ENCODE results near the gene TCF3.

The TCF3 gene

DNA sequence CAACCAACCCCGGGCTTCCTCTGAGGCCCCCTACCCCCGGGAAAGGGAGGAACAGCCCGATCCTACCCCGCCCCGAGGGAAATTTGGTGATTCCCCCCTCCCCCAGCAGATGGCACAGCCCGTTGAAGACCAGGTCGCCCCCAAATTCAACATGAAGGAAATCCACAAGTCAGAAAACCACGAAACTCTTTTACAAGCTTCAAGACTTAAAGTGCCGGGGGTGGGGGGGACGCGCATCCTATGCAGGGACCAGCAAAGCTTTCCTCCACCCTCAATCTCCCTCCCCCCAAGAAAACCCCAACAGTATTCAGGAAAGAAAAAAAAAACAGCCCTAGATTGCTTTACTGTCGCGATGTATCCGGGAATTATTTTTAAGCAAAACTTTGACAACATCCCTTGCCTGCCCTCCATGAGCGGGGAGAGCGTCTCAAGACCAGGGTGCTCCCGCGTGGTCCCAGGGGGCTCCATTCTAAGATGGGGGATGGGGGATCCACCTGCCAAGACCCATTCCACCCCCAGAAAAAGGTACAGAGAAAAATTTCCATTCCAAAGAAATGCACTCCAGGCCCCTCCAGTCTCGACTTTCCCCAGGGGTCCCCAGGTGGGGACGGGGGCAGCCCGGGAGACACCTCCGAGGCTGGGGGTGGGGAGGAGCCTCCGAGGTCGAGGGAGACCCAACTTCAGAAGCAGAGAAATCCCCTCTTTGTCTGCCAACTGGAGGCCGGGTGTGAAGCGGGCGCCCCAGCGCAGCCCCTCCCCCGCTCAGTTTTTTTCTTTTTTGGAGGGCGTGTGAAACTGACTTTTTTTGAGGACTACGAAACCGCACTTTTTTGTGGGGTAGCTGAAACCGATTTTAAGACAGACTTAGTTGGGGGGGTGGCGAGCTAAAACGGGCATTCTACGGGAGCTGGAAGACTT, 1.5 kb downstream of the TCF3 start:
- no peak overlapping the region for H3K23ac ChIP-seq (ENCODE audit: low read depth, low read length, poor library complexity)
- peak overlapping the region; percentile 78 for H2AK5ac ChIP-seq (ENCODE audit: low read depth, low read length)
- H3K4me1 ChIP-seq (ENCODE audit: control insufficient read depth in 2 of 2, insufficient read depth in 1 of 2, low read depth in 1 of 2, low read length in 2 of 2): peaks cover 4 to 9% of the 10 kb centered on the region in 2 donors
- peak overlapping the region; percentile 94 for H2BK5ac ChIP-seq (ENCODE audit: low read length)
- H2BK120ac ChIP-seq (ENCODE audit: low read depth, low read length): peak overlapping the region; percentile 97
- H3K4me2 ChIP-seq (ENCODE audit: insufficient read depth, low read length, poor library complexity, severe bottlenecking): peak overlapping the region; percentile 68
- WGBS, 2 donors (ENCODE audit: extremely low coverage in 2 of 2, insufficient read length in 2 of 2, insufficient replicate concordance in 1 of 2): no CpG with 5 or more reads among the region's 36 CpGs
- H3K27ac ChIP-seq (replicated peaks; ENCODE audit: low read length): peak overlapping the region; percentile 92
- no peak overlapping the region for H4K8ac ChIP-seq (ENCODE audit: low read depth, low read length)
- DNase-seq (ENCODE audit: low spot score): peak; percentile 49
- peak overlapping the region; percentile 84 for H3K9ac ChIP-seq (ENCODE audit: low read depth, low read length, poor library complexity)
- H4K91ac ChIP-seq (ENCODE audit: low read depth, low read length, poor library complexity): no peak overlapping the region
- no peak overlapping the region for H2BK15ac ChIP-seq (ENCODE audit: low read length)
- peak overlapping the region; percentile 23 for H2AFZ ChIP-seq (ENCODE audit: low read length)
- H3K4me3 ChIP-seq (ENCODE audit: low read length in 2 of 2): peak overlapping the region; percentile 92 to 95
- H2BK12ac ChIP-seq (ENCODE audit: low read length): no peak overlapping the region
- peak overlapping the region; percentile 56 for H3K14ac ChIP-seq (ENCODE audit: low read length)
- no peak overlapping the region for H3K4ac ChIP-seq (ENCODE audit: low read length)
- peaks cover 36 to 44% of the 10 kb centered on the region in 2 donors for H3K36me3 ChIP-seq (replicated peaks in 1 of 2; ENCODE audit: control insufficient read depth in 2 of 2, insufficient read depth in 2 of 2, low read length in 2 of 2)
- H3K18ac ChIP-seq (ENCODE audit: low read length): peak overlapping the region; percentile 97
- H3K27me3 ChIP-seq (ENCODE audit: control insufficient read depth in 3 of 3, insufficient read depth in 3 of 3, low read depth in 1 of 3, low read length in 3 of 3): peaks cover 0 to 3% (median 0%) of the 10 kb centered on the region in 3 experiments
- H3K9me3 ChIP-seq (replicated peaks in 1 of 2; ENCODE audit: control insufficient read depth in 2 of 2, insufficient read depth in 1 of 2, low read depth in 1 of 2, low read length in 2 of 2): peaks cover 0 to 2% of the 10 kb centered on the region in 2 donors
- H3K79me1 ChIP-seq (ENCODE audit: low read depth, low read length): peaks cover 31% of the 10 kb centered on the region

DNA sequence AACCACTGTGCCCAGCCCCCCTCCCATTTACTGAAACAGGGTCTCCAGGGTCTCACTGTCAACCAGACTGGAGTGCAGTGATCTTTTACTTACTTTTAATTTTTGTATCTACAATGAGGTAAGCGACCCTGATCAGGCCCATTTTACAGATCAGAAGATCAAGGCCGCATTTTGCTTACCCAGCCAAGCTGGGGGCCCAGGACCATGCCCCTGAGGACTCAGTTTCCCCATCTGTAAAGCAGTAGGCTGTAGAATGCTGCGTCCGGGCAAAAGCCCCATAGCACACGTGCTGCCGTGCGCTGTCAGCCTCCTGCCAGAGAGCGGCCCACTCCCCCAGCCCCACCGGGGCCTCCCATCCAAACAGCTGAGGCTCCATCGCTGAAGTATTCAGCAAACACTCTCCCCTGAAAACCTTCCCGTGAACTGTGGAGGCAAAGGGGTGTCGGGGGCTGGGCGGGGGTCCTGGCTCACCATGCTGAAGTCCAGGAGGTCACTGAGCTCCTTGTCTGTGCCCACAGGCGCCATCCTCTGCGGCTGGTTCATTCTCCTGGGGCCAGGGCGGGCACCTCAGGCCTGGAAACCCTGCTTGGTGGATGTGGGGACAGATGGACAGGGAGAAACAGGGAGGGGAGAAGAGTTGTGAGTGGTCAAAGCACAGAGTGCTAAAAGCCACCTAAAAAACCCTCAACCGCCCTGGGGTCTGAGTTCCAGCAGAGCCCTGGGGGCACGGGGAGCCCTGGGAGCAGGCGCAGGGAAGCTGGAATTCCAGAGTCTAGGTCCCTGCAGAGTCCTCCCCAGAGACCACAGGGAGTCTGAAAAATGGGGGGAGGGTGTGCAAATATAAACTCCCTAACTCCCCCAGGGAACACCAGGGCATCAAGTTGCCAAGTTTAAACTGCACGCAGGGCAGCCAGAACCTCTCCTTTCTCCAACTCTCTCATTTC, 2.4 kb downstream of the TCF3 start:
- Histone ChIP-seq H2BK15ac (ENCODE audit: low read length) (no peak overlapping the region), H4K8ac (ENCODE audit: low read depth, low read length) (peak overlapping the region; percentile 6), H2BK5ac (ENCODE audit: low read length) (peak overlapping the region; percentile 71), H2AFZ (ENCODE audit: low read length) (no peak overlapping the region), H3K4ac (ENCODE audit: low read length) (no peak overlapping the region), H2BK120ac (ENCODE audit: low read depth, low read length) (no peak overlapping the region), H2AK5ac (ENCODE audit: low read depth, low read length) (peak overlapping the region; percentile 78), H3K4me3 (ENCODE audit: low read length in 2 of 2) (peak overlapping the region; percentile 92 to 95), H3K23ac (ENCODE audit: low read depth, low read length, poor library complexity) (peak overlapping the region; percentile 65), H3K79me1 (ENCODE audit: low read depth, low read length) (peaks cover 38% of the 10 kb centered on the region), H4K91ac (ENCODE audit: low read depth, low read length, poor library complexity) (no peak overlapping the region), H3K18ac (ENCODE audit: low read length) (peak overlapping the region; percentile 76), H3K4me1 (ENCODE audit: control insufficient read depth in 2 of 2, insufficient read depth in 1 of 2, low read depth in 1 of 2, low read length in 2 of 2) (peaks cover 4 to 9% of the 10 kb centered on the region in 2 donors), H2BK12ac (ENCODE audit: low read length) (no peak overlapping the region), H3K4me2 (ENCODE audit: insufficient read depth, low read length, poor library complexity, severe bottlenecking) (peak overlapping the region; percentile 68), H3K36me3 (replicated peaks in 1 of 2; ENCODE audit: control insufficient read depth in 2 of 2, insufficient read depth in 2 of 2, low read length in 2 of 2) (peaks cover 45 to 53% of the 10 kb centered on the region in 2 donors), H3K14ac (ENCODE audit: low read length) (no peak overlapping the region), H3K9ac (ENCODE audit: low read depth, low read length, poor library complexity) (peak overlapping the region; percentile 21), H3K27ac (replicated peaks; ENCODE audit: low read length) (no peak overlapping the region), H3K27me3 (ENCODE audit: control insufficient read depth in 3 of 3, insufficient read depth in 3 of 3, low read depth in 1 of 3, low read length in 3 of 3) (no peaks in the 10 kb centered on the region), H3K9me3 (replicated peaks in 1 of 2; ENCODE audit: control insufficient read depth in 2 of 2, insufficient read depth in 1 of 2, low read depth in 1 of 2, low read length in 2 of 2) (peaks cover 0 to 2% of the 10 kb centered on the region in 2 donors)
- DNase-seq (ENCODE audit: low spot score): no peak
- WGBS, 2 donors (ENCODE audit: extremely low coverage in 2 of 2, insufficient read length in 2 of 2, insufficient replicate concordance in 1 of 2): no CpG with 5 or more reads among the region's 20 CpGs

GRCh38 chr19:1648920-1649541, 3.4 kb downstream of the TCF3 start:
- WGBS, 2 donors (ENCODE audit: extremely low coverage in 2 of 2, insufficient read length in 2 of 2, insufficient replicate concordance in 1 of 2): no CpG with 5 or more reads among the region's 23 CpGs
- peaks cover 4 to 9% of the 10 kb centered on the region in 2 donors for H3K4me1 ChIP-seq (ENCODE audit: control insufficient read depth in 2 of 2, insufficient read depth in 1 of 2, low read depth in 1 of 2, low read length in 2 of 2)
- H3K79me1 ChIP-seq (ENCODE audit: low read depth, low read length): peaks cover 47% of the 10 kb centered on the region
- no peak overlapping the region for H3K14ac ChIP-seq (ENCODE audit: low read length)
- H3K27ac ChIP-seq (replicated peaks; ENCODE audit: low read length): no peak overlapping the region
- no peak overlapping the region for H3K4ac ChIP-seq (ENCODE audit: low read length)
- peak overlapping the region; percentile 91 for H3K23ac ChIP-seq (ENCODE audit: low read depth, low read length, poor library complexity)
- H3K4me3 ChIP-seq (ENCODE audit: low read length in 2 of 2): no peak overlapping the region
- peaks cover 52 to 62% of the 10 kb centered on the region in 2 donors for H3K36me3 ChIP-seq (replicated peaks in 1 of 2; ENCODE audit: control insufficient read depth in 2 of 2, insufficient read depth in 2 of 2, low read length in 2 of 2)
- H4K8ac ChIP-seq (ENCODE audit: low read depth, low read length): peak overlapping the region; percentile 23
- peak overlapping the region; percentile 2 for H3K4me2 ChIP-seq (ENCODE audit: insufficient read depth, low read length, poor library complexity, severe bottlenecking)
- H2BK120ac ChIP-seq (ENCODE audit: low read depth, low read length): no peak overlapping the region
- H2BK12ac ChIP-seq (ENCODE audit: low read length): no peak overlapping the region
- no peak overlapping the region for H4K91ac ChIP-seq (ENCODE audit: low read depth, low read length, poor library complexity)
- peaks cover 0 to 2% of the 10 kb centered on the region in 2 donors for H3K9me3 ChIP-seq (replicated peaks in 1 of 2; ENCODE audit: control insufficient read depth in 2 of 2, insufficient read depth in 1 of 2, low read depth in 1 of 2, low read length in 2 of 2)
- peak overlapping the region; percentile 75 for H2AK5ac ChIP-seq (ENCODE audit: low read depth, low read length)
- H3K18ac ChIP-seq (ENCODE audit: low read length): peak overlapping the region; percentile 71
- H3K9ac ChIP-seq (ENCODE audit: low read depth, low read length, poor library complexity): peak overlapping the region; percentile 77
- H3K27me3 ChIP-seq (ENCODE audit: control insufficient read depth in 3 of 3, insufficient read depth in 3 of 3, low read depth in 1 of 3, low read length in 3 of 3): no peaks in the 10 kb centered on the region
- no peak overlapping the region for H2AFZ ChIP-seq (ENCODE audit: low read length)
- no peak overlapping the region for H2BK5ac ChIP-seq (ENCODE audit: low read length)
- no peak for DNase-seq (ENCODE audit: low spot score)
- H2BK15ac ChIP-seq (ENCODE audit: low read length): no peak overlapping the region

Measured in neuronal stem cell (in vitro differentiated cells).